HG03025 (cell line): ENCODE data around the gene EXOC6.

Source experiments
- ATAC-seq: cut with Tn5 transposase; IDR thresholded peaks from one replicate; pipeline ENCODE4 v1.9.1; 2021; ENCODE audit warnings: mild to moderate bottlenecking, moderate library complexity; ENCODE audit not compliant: unreplicated experiment, low FRiP score

The EXOC6 gene

GRCh38 chr10:92832998-92833650, 15.2 kb upstream of the EXOC6 start:
- no peak for ATAC-seq

- no peak for ATAC-seq
Measured at GRCh38 chr10:92834331-92834730, 14.0 kb upstream of the EXOC6 start.

DNA sequence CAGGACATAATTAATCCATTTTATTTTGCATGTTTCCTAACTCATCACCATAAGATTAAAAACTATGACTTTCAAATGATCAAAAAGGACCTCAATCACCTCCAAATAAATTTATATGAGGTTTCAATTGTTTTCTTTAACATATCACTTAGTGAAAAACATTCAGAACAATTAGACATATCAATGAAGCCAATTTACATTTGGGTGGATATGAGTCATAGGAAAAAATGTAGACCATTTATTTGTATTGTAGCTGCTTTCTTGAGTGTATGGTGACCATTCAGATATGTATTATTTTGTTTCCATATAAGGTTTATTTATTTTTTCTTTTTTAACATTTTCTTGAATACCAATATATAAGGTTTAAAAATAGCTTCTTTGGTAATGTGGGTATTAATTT, 13.3 kb upstream of the EXOC6 start:
- ATAC-seq, result no peak

DNA sequence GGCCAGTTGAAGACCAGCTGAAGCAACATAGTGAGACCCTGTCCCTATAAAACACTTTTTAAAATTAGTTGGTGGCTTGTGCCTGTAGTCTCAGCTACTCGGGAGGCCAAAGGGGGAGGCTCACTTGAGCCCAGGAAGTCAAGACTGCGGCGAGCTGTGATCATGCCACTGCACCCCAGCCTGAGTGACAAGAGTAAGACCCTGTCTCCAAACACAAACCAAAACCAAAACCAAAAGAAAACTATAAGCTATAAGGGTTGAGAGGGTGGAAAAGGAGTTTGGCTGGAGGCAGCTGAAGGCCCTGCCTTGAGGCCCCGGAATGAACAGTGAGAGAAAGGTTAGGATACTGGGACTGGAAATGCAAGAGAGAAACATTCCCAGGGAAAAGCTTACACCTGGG, 10.9 kb upstream of the EXOC6 start:
- ATAC-seq, result no peak

- ATAC-seq, result no peak
Measured at GRCh38 chr10:92839191-92840085, 8.9 kb upstream of the EXOC6 start.

GRCh38 chr10:92844746-92845145, 3.6 kb upstream of the EXOC6 start:
- no peak for ATAC-seq

- no peak for ATAC-seq
Measured at GRCh38 chr10:92845921-92846320, 2.4 kb upstream of the EXOC6 start.

- no peak for ATAC-seq
Measured at GRCh38 chr10:92846344-92846743, 2.0 kb upstream of the EXOC6 start.

DNA sequence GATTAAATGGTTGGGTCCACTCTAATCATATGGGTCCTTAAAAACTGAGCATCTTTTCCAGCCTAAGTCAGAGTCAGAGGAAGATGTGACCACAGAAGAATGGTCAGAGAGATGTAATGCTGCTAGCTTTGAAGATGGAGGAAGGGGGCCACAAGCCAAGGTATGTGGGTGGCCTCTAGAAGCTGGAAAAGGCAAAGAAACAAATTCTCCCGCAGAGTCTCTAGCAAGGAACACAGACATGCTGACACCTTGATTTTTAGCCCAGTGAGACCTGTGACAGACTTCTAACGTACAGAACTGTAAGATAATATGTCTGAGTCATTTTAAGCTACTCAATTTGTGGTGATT, 1.5 kb upstream of the EXOC6 start:
- ATAC-seq, result no peak

DNA sequence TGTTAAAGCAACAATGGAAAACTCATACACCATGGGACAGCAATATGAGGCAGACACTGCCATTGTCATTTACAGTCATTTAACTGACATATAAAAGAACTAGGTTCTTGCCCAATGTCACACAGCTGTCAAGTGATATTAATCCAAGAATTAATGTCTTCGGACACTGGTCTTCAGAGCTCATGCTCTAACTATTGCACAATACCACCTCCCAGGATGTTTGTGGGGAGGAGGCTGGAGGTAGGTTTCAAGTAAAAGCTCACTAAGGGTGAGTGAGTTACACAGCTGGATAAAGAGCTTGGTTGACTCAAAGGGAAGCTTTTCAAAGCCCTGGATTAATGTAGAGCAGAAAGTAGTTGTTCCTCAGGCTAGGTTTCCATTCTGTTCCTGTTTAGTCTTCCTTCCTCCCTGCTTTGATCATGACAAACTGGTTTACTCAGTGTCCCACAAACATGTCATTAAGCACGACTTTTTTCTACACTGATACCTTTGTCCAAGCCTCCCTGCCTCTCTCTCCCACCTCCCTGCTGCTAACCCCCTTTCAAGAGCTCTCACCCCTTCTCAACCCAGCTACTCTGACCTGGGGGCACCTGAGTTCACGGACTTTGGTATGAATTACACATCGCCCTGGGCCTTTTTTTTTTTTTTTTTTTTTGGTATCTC, 987 bp upstream of the EXOC6 start:
- no peak for ATAC-seq

GRCh38 chr10:92848037-92848440, 281 bp upstream of the EXOC6 start:
- ATAC-seq, result no peak

GRCh38 chr10:92849234-92849525, 860 bp downstream of the EXOC6 start:
- no peak for ATAC-seq

GRCh38 chr10:92849576-92850090, 1.3 kb downstream of the EXOC6 start:
- ATAC-seq, result no peak

GRCh38 chr10:92850185-92850584, 1.9 kb downstream of the EXOC6 start:
- no peak for ATAC-seq

- ATAC-seq, result no peak
Measured at GRCh38 chr10:92851003-92851402, 2.7 kb downstream of the EXOC6 start.

DNA sequence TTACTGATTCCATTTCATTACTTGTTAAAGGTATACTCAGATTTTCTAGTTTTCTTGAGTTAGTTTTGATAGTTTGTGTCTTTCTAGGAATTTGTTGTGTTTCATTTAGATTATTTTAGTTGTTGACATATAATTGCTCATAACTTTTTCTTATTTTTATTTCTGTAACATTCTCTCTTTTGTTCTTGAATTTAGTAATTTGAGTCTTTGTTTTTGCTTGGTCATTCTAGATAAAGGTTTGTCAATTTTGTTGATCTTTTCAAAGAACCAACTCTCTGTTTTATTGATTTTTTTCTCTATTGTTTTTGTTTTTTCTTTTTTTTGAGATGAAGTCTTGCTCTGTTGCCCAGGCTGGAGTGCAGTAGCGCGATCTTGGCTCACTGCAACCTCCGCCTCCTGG, 7.2 kb downstream of the EXOC6 start:
- ATAC-seq, result no peak

- ATAC-seq, result no peak
Measured at GRCh38 chr10:92857904-92858514, 9.7 kb downstream of the EXOC6 start.

DNA sequence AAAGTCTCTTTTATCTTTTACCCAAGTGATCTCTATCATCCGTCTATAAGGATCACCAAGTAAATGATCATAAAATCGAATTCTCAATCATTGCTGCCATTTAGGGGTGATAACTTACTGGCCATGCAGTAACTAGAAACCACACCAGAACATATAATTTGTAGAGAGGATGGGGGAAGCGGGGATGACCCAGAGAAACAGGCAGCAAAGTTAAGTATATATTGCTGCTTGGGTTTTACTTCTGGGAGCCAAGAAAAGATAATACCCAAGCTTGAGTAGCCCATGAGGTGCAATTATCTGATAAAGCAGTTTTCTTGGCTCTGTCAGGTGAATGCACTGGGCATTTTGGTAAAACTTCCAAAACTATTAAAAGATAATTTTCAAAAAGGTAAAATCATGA, 18.9 kb downstream of the EXOC6 start:
- no peak for ATAC-seq

DNA sequence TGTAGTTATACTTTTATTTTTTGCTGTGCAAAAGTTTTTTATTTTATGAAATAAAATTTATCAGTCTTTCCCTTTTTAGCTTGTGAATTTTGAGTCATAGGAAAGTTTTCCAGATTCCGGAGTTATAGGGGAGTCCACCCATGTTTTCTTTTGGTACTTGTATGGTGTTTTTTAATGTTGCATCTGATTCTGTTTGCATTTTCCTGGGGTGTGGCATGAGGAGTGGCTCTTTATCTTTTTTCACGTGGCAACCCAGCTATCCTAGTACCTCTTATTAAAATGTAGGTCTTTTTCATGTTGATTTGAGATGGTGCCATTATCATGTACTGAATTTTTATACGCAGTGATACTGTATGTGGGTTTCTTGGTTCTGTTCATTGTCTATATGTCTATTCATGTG, 19.7 kb downstream of the EXOC6 start:
- ATAC-seq, result no peak

DNA sequence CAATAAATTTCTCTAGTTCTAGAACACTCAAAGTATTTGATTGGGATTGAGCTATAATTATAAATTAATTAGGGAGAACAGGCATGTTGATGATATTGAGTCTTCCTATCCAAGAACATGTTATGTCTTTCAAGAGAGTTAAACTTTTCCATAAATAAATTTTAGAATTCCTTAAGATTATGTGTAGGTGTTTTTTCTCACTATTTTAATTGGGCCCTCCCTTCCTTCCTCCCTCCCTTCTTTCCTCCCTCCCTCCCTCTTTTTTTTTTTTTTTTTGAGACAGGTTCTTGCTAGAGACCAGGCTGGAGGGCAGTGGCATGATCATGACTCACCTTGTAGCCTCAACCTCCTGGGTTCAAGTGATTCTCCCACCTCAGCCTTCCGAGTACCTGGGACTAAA, 20.2 kb downstream of the EXOC6 start:
- ATAC-seq, result no peak

DNA sequence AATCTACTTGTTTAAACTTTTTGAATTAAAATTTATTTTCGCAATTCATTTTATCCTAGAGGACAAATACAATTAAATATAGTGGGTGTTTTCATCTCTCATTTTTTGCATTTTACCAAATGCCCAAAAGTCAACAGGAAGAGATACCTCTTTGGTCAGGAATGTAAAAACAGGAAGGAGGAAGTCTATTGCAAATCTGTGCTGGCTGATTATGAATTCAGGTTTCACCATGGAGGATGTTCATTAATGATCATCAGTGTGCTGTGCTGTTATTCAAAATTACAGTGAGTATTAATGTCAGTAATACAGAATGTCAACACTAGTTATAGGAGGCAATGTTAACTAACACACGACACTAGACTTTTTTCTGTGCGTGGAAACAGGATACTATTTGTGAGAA, 24.7 kb downstream of the EXOC6 start:
- no peak for ATAC-seq
